ENCODE measurements around the gene PTPRN2.

Gene PTPRN2

DNA sequence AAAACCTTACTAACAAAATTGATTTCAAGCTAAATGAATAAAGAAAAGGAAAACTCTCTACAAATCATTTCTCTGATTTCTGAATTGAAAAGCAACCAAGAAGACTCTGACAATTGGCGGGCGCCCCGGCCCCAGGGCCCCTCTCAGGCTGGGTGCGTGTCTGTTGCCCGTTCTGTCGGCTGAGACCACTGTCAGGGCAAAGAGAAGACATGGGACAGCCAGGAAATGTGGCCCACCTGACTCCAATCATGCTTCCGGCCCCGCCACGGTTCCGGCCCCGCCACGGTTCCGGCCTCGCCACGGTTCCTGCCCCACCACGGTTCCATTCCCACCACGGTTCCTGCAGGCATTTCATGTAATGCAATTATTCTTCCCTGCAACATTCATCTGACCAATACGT is 115.9 kb downstream of the PTPRN2 start:
- no peak for DNase-seq (ENCODE audit: low read depth)
- TF ChIP-seq CTCF (IDR thresholded peaks at IDR 0.05; ENCODE audit: control insufficient read depth, extremely low read depth, insufficient read depth): no peak
- no peak overlapping the region for H3K4me3 ChIP-seq (ENCODE audit: low read depth, low read length)

GRCh38 chr7:158470336-158470735 is 117.3 kb downstream of the PTPRN2 start:
- no peak for DNase-seq (ENCODE audit: low read depth)
- no peak for TF ChIP-seq CTCF (IDR thresholded peaks at IDR 0.05; ENCODE audit: control insufficient read depth, extremely low read depth, insufficient read depth)
- H3K4me3 ChIP-seq (ENCODE audit: low read depth, low read length): no peak overlapping the region

- no peak for TF ChIP-seq CTCF (IDR thresholded peaks at IDR 0.05; ENCODE audit: control insufficient read depth, extremely low read depth, insufficient read depth)
- DNase-seq (ENCODE audit: low read depth): no peak
- no peak overlapping the region for H3K4me3 ChIP-seq (ENCODE audit: low read depth, low read length)
Observed at GRCh38 chr7:158469396-158470051, 118.1 kb downstream of the PTPRN2 start.

DNA sequence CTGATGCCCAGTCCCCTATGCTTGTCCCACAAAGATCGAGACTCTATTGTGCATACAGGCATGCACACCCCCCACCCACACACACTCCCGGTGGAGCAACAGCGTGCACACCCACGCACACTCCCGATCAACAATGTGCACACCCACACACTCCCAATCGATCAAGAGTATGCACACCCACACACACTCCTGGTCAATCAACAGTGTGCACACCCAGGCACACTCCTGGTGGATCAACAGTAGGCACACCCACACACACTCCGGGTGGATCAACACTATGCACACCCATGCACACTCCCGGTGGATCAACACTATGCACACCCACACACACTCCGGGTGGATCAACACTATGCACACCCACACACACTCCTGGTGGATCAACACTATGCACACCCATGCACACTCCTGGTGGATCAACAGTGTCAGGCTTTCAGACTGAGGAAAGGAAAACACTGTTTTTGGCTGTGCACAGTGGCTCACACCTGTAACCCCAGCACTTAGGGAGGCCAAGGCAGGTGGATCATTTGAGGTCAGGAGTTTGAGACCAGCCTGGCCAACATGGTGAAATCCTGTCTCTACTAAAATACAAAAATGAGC is 118.8 kb downstream of the PTPRN2 start:
- DNase-seq (ENCODE audit: low read depth): no peak
- TF ChIP-seq CTCF (IDR thresholded peaks at IDR 0.05; ENCODE audit: control insufficient read depth, extremely low read depth, insufficient read depth): no peak
- H3K4me3 ChIP-seq (ENCODE audit: low read depth, low read length): no peak overlapping the region

- no peak for TF ChIP-seq CTCF (IDR thresholded peaks at IDR 0.05; ENCODE audit: control insufficient read depth, extremely low read depth, insufficient read depth)
- no peak for DNase-seq (ENCODE audit: low read depth)
- H3K4me3 ChIP-seq (ENCODE audit: low read depth, low read length): no peak overlapping the region
Observed at GRCh38 chr7:158468181-158468580, 119.4 kb downstream of the PTPRN2 start.

DNA sequence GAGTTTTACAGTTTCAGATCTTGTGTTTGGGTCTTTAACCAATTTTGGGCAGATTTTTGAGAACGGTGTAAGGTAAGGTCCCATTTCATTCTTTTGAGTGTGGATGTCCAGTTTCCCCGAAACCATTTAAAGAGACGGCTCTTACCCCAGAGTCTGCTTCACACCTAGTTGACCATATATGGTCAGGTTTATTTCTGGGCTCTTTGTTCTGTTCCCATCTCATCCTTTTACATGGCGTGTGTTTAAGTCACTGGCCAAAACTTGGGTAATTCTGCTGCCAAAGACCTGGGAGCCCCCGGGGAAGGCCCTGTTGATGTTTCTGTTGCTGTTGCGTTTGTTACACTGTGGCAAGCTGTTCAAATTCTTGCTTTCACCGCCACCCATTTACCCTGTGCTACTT is 120.1 kb downstream of the PTPRN2 start:
- TF ChIP-seq CTCF (IDR thresholded peaks at IDR 0.05; ENCODE audit: control insufficient read depth, extremely low read depth, insufficient read depth): no peak
- H3K4me3 ChIP-seq (ENCODE audit: low read depth, low read length): no peak overlapping the region
- DNase-seq (ENCODE audit: low read depth): no peak

DNA sequence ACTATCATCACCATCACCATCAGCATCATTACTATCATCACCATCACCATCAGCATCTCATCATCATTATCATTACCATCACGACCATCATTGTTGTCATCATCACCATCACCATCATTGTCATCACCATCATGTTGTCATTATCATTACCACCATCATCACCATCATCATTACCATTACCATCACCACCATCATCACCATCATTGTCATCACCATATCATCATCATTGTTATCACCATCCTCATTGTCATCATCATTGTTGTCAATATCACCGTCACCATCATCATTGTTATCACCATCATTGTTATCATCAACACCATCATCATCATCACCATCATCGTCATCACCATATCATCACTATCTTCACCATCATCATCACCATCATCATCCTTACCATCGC is 124.3 kb downstream of the PTPRN2 start:
- no peak for DNase-seq (ENCODE audit: low read depth)
- no peak for TF ChIP-seq CTCF (IDR thresholded peaks at IDR 0.05; ENCODE audit: control insufficient read depth, extremely low read depth, insufficient read depth)
- H3K4me3 ChIP-seq (ENCODE audit: low read depth, low read length): no peak overlapping the region

Measured in LNCaP clone FGC (cell line).